Ascending aorta (tissue), 2 donors: ENCODE measurements around the gene SCAND1. TPM values are rescaled to one million over a fixed set of nuclear protein-coding genes. Genes with fewer than 3 reads are reported as not detected.

Source experiments
- DNase-seq, 2 donors: peaks; one replicate each; pipeline ENCODE4 v3.0.0-alpha.2; 2019; ENCODE audit warnings: low spot score in 2 of 2
- H3K27ac ChIP-seq, 2 donors: fragments of 200-600 bp; sonication (generic); one replicate each; pipeline ENCODE4 v1.5.1; 2016 to 2017; ENCODE audit warnings: mild to moderate bottlenecking in 1 of 2
- H3K27me3 ChIP-seq: fragments of 200-600 bp; sonication (generic); one replicate; pipeline ENCODE4 v1.5.1; 2017
- H3K36me3 ChIP-seq, 2 donors: fragments of 200-600 bp; sonication (generic); one replicate each; pipeline ENCODE4 v1.5.1; 2016
- H3K4me1 ChIP-seq, 2 donors: fragments of 200-600 bp; sonication (generic); one replicate each; pipeline ENCODE4 v1.5.1; 2016 to 2017; ENCODE audit warnings: mild to moderate bottlenecking in 1 of 2
- H3K4me3 ChIP-seq, 2 donors: fragments of 200-600 bp; sonication (generic); one replicate each; pipeline ENCODE4 v1.5.1; 2016 to 2017; ENCODE audit warnings: mild to moderate bottlenecking in 1 of 2
- H3K9me3 ChIP-seq, 2 donors: fragments of 200-600 bp; sonication (generic); one replicate each; pipeline ENCODE4 v1.5.1; 2016
- intact Hi-C: fragments of 100-400 bp; cut with DNase I; formaldehyde crosslinking; loops from one replicate; pipeline ENCODE4 v1.15.1; 2023
- total RNA-seq: library from RNA; depleted of rRNA; stranded (reverse); fragments of >200 nt; gene quantifications from one replicate; pipeline ENCODE4 v1.1.0, GENCODE V29; 2016
- TF ChIP-seq, protein P1 (sequence below), 3 experiments: fragments of 200-600 bp in 2 of 3; fragments of 450-650 bp in 1 of 3; sonication (generic) in 2 of 3; IDR thresholded peaks; one replicate each; pipeline ENCODE4 v1.5.1; 2016 to 2019; ENCODE audit warnings: antibody characterized with exemption in 3 of 3, mild to moderate bottlenecking in 1 of 3, moderate library complexity in 1 of 3

Gene SCAND1
- total RNA-seq, 1 donor from 2014 or later, result 146 TPM

DNA sequence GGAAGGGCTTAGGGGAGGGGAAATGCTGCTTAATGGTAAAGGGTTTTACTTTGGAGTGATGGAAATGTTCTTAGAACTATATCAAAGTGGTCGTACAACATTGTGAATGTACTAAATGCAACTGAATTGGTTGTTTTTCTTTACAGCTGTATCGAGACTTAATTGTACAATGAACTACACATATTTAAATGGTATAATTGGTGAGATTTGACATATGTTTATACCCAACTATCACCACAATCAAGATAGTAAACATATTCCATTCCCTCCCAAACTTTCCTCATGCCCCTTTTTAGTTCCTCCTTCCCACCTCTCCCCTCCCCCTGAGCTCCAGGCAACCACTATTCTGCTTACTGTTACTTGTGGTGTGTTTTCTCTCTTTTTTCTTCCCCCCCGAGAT lies 44.0 kb downstream of the SCAND1 start:
- intact Hi-C loops, result no loop called here
- H3K4me1 ChIP-seq, result no peaks in the 10 kb centered on the region
- TF ChIP-seq, protein P1, sequence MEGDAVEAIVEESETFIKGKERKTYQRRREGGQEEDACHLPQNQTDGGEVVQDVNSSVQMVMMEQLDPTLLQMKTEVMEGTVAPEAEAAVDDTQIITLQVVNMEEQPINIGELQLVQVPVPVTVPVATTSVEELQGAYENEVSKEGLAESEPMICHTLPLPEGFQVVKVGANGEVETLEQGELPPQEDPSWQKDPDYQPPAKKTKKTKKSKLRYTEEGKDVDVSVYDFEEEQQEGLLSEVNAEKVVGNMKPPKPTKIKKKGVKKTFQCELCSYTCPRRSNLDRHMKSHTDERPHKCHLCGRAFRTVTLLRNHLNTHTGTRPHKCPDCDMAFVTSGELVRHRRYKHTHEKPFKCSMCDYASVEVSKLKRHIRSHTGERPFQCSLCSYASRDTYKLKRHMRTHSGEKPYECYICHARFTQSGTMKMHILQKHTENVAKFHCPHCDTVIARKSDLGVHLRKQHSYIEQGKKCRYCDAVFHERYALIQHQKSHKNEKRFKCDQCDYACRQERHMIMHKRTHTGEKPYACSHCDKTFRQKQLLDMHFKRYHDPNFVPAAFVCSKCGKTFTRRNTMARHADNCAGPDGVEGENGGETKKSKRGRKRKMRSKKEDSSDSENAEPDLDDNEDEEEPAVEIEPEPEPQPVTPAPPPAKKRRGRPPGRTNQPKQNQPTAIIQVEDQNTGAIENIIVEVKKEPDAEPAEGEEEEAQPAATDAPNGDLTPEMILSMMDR (IDR thresholded peaks at IDR 0.05), result no peak
- H3K9me3 ChIP-seq, result no peaks in the 10 kb centered on the region
- no peak for DNase-seq
- H3K27ac ChIP-seq, result no peak overlapping the region
- H3K36me3 ChIP-seq, result peaks cover 17 to 41% of the 10 kb centered on the region in 2 donors
- H3K27me3 ChIP-seq, result no peaks in the 10 kb centered on the region
- no peak overlapping the region for H3K4me3 ChIP-seq

DNA sequence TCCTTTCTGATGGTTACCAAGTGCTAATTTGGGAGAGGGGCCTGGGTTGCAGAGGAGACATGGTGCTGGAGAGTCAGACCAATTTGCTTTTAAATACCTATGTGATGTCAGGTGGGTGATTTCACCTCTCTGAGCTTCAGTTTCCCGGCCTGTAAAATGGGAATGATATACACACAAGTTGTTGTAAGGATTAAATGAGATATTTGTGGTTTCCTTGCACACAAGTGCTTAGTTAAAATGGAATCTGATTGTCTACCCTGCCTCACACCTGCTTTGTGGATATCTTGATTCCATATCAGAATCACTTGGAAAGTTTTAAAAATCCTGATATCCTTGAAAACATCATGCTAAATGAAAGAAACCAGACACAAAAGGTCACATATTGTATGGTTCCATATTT lies 44.5 kb downstream of the SCAND1 start:
- H3K36me3 ChIP-seq, result peaks cover 12 to 40% of the 10 kb centered on the region in 2 donors
- intact Hi-C loops, result no loop called here
- peak in 1 of 2 donors; percentile 15 for DNase-seq
- H3K27me3 ChIP-seq, result no peaks in the 10 kb centered on the region
- H3K9me3 ChIP-seq, result no peaks in the 10 kb centered on the region
- H3K4me1 ChIP-seq, result no peaks in the 10 kb centered on the region
- no peak overlapping the region for H3K27ac ChIP-seq
- H3K4me3 ChIP-seq, result no peak overlapping the region
- TF ChIP-seq, protein P1 (IDR thresholded peaks at IDR 0.05), result no peak

DNA sequence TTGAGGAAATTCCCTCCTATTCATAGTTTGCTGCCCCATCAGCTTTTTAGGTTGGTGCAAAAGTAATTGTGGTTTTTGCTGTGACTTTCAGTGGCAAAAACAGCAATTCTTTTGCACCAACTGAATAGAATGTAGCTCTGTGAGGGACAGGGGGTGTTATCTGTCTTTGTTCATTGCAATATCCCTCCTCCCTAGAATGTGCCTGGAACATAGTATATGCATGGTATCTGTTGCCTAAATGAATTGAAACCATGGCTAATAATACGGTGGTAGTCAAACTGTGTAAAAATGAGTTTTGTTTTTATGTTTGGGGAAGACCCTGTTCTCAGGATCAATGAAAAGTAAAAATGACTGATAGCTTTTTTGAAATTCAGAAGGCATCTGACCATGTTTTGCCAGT lies 45.1 kb downstream of the SCAND1 start:
- TF ChIP-seq, protein P1 (IDR thresholded peaks at IDR 0.05), result no peak
- DNase-seq, result no peak
- intact Hi-C loops, result no loop called here
- Histone ChIP-seq H3K9me3 (no peaks in the 10 kb centered on the region), H3K27me3 (no peaks in the 10 kb centered on the region), H3K36me3 (peaks cover 12 to 34% of the 10 kb centered on the region in 2 donors), H3K27ac (no peak overlapping the region), H3K4me3 (no peak overlapping the region), H3K4me1 (no peaks in the 10 kb centered on the region)

DNA sequence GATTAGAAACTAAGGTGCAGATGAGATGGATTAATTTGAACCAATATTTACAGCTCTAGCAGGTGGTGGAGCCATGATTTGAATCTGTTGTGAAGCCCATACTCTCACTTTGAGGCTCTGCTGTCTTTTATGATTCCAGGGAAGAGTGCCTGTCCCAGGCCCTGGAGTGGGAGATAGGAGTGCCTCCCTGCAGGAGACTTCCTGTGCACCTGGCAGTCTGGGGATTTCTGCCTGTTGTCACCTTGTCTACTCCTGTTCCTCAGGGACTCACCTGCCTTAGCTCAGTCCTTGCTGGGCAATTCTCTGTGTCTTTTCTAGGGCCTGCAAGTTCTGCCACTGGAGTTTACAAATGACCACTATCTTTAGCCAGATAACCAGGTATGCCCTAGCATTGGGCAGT lies 46.3 kb downstream of the SCAND1 start:
- H3K27me3 ChIP-seq, result no peaks in the 10 kb centered on the region
- no peaks in the 10 kb centered on the region for H3K9me3 ChIP-seq
- H3K4me1 ChIP-seq, result no peaks in the 10 kb centered on the region
- H3K27ac ChIP-seq, result no peak overlapping the region
- intact Hi-C loops, result no loop called here
- TF ChIP-seq, protein P1 (IDR thresholded peaks at IDR 0.05), result no peak
- H3K36me3 ChIP-seq, result peaks cover under 1 to 22% of the 10 kb centered on the region in 2 donors
- DNase-seq, result no peak
- H3K4me3 ChIP-seq, result no peak overlapping the region

DNA sequence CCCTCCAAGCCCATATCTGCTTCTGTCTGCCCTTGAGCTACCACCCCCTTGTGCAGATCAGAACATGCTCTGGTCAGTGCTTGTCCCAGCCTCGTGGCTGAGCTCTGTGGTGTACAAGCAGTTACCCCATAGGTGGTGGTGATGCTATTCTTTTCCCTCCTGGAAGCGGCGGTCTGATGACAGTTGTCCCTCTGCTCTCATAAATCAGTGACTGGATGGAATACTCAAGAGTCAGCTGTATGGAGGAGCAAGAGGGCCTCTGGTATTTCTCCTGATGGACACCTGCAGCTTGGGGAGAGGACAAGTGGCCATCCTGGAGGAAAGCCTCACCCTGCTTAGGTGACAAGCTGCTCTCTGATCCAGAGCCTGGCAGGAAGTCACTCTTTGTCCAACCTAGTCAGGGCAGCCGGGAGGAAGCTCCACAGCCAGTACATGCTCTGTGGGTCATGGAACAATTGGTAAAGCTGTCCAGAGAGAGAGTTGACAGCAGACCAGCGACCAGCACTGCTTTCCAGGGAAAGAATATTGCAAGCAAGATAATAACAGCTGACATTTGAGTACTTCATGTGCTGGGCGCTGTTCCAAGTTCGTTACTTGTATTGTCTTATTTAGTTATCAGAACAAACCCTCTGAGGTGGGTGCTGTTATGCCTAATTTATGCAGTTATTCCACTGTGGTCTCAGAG lies 47.1 kb downstream of the SCAND1 start:
- Histone ChIP-seq H3K27me3 (no peaks in the 10 kb centered on the region), H3K4me3 (no peak overlapping the region), H3K36me3 (peaks cover 0 to 21% of the 10 kb centered on the region in 2 donors), H3K4me1 (no peaks in the 10 kb centered on the region), H3K9me3 (no peaks in the 10 kb centered on the region), H3K27ac (no peak overlapping the region)
- intact Hi-C loops, result no loop called here
- TF ChIP-seq, protein P1 (IDR thresholded peaks at IDR 0.05), result no peak
- DNase-seq, result no peak
